HG03045 (cell line): Measurements from ENCODE around the gene TMTC2.
A peak's percentile ranks its signal among the peaks of the same experiment; 100 is the strongest.

ENCODE experiments used
- ATAC-seq: cut with Tn5 transposase; IDR thresholded peaks from one replicate; pipeline ENCODE4 v1.9.1; 2021; ENCODE audit warnings: mild to moderate bottlenecking, moderate library complexity; ENCODE audit not compliant: unreplicated experiment

Gene TMTC2

GRCh38 chr12:82682326-82682725, 4.4 kb upstream of the TMTC2 start:
- ATAC-seq: no peak

- ATAC-seq: no peak
These were observed 3.9 kb upstream of the TMTC2 start for GRCh38 chr12:82682851-82683261.

- ATAC-seq: peak; percentile 57
These were observed 927 bp upstream of the TMTC2 start for GRCh38 chr12:82685790-82686167.

GRCh38 chr12:82687021-82688011, 610 bp downstream of the TMTC2 start:
- peak; percentile 50 for ATAC-seq

- no peak for ATAC-seq
These were observed 1.4 kb downstream of the TMTC2 start for GRCh38 chr12:82688035-82688501.

- no peak for ATAC-seq
These were observed 1.9 kb downstream of the TMTC2 start for GRCh38 chr12:82688596-82688995.

- ATAC-seq: no peak
These were observed 3.3 kb downstream of the TMTC2 start for GRCh38 chr12:82690006-82690405.

- ATAC-seq: no peak
These were observed 4.8 kb downstream of the TMTC2 start for GRCh38 chr12:82691513-82691912.

GRCh38 chr12:82694276-82694675, 7.6 kb downstream of the TMTC2 start:
- ATAC-seq: no peak

- ATAC-seq: no peak
These were observed 8.3 kb downstream of the TMTC2 start for GRCh38 chr12:82694970-82695369.

GRCh38 chr12:82695531-82695930, 8.8 kb downstream of the TMTC2 start:
- ATAC-seq: no peak

GRCh38 chr12:82696543-82696942, 9.8 kb downstream of the TMTC2 start:
- ATAC-seq: no peak

- ATAC-seq: no peak
These were observed 12.2 kb downstream of the TMTC2 start for GRCh38 chr12:82698708-82699564.

GRCh38 chr12:82705774-82706173, 19.1 kb downstream of the TMTC2 start:
- no peak for ATAC-seq

- no peak for ATAC-seq
These were observed 21.6 kb downstream of the TMTC2 start for GRCh38 chr12:82708061-82708879.

- no peak for ATAC-seq
These were observed 23.2 kb downstream of the TMTC2 start for GRCh38 chr12:82709794-82710355.

- no peak for ATAC-seq
These were observed 24.0 kb downstream of the TMTC2 start for GRCh38 chr12:82710741-82711140.

GRCh38 chr12:82714427-82714826, 27.7 kb downstream of the TMTC2 start:
- no peak for ATAC-seq

GRCh38 chr12:82721726-82722125, 35.0 kb downstream of the TMTC2 start:
- no peak for ATAC-seq

GRCh38 chr12:82723093-82723492, 36.4 kb downstream of the TMTC2 start:
- no peak for ATAC-seq
